Gastrocnemius medialis (tissue), 4 donors: ENCODE measurements around the gene RTP2. TPM values are rescaled to one million over a fixed set of nuclear protein-coding genes. Genes with fewer than 3 reads are reported as not detected.

Experiments used
- ATAC-seq, 2 donors: fragments of 150-250 bp; one replicate each; pipeline ENCODE4 v1.9.1; 2016
- DNase-seq, 2 donors: peaks; one replicate each; pipeline ENCODE4 v3.0.0-alpha.2; 2019
- H3K27ac ChIP-seq, 4 donors: fragments of 200-600 bp; sonication (generic); 1 replicate in 1 of 4; 2 replicates in 3 of 4; pipeline ENCODE4 v1.5.1; 2016 to 2018; ENCODE audit warnings: mild to moderate bottlenecking in 2 of 4, moderate library complexity in 1 of 4
- H3K27me3 ChIP-seq, 3 donors: fragments of 200-600 bp; sonication (generic) in 2 of 3; 1 replicate in 1 of 3; 2 replicates in 2 of 3; pipeline versions ENCODE4 v1.5.1 to v1.6.0; 2016 to 2019; ENCODE audit warnings: mild to moderate bottlenecking in 1 of 3, moderate library complexity in 1 of 3
- H3K36me3 ChIP-seq, 2 donors: fragments of 200-600 bp; sonication (generic) in 1 of 2; one replicate each; pipeline ENCODE4 v1.5.1; 2017 to 2018
- H3K4me1 ChIP-seq, 2 donors: fragments of 200-600 bp; sonication (generic) in 1 of 2; one replicate each; pipeline ENCODE4 v1.5.1; 2016 to 2017; ENCODE audit warnings: mild to moderate bottlenecking in 2 of 2
- H3K4me3 ChIP-seq, 4 donors: fragments of 200-600 bp; sonication (generic) in 3 of 4; 1 replicate in 1 of 4; 2 replicates in 3 of 4; pipeline ENCODE4 v1.5.1; 2016 to 2019; ENCODE audit warnings: mild to moderate bottlenecking in 2 of 4
- H3K9me3 ChIP-seq, 3 donors: fragments of 200-600 bp; sonication (generic) in 2 of 3; 1 replicate in 1 of 3; 2 replicates in 2 of 3; pipeline ENCODE4 v1.5.1; 2016 to 2019
- POLR2A ChIP-seq, 2 donors: fragments of 450-650 bp; IDR thresholded peaks; one replicate each; pipeline ENCODE4 v1.6.1; 2017; ENCODE audit warnings: antibody characterized with exemption in 2 of 2, mild to moderate bottlenecking in 2 of 2, moderate library complexity in 2 of 2
- in situ Hi-C, 4 donors: fragments of 200-750 bp; cut with MboI; loops; one replicate each; pipeline versions ENCODE4 v1.15.0 to v1.8.0; 2017; ENCODE audit warnings: low sequenced_read_pairs in 4 of 4
- intact Hi-C: fragments of 100-400 bp; cut with DNase I; formaldehyde crosslinking; loops from one replicate; pipeline ENCODE4 v1.15.1; 2023; ENCODE audit warnings: low total_unique reads
- total RNA-seq, 4 donors: library from RNA; depleted of rRNA; stranded (reverse); fragments of >200 nt; gene quantifications; one replicate each; pipeline versions ENCODE4 v1.1.0 to v1.2.3, GENCODE V29; 2016
- TF ChIP-seq, protein P1 (sequence below), 5 experiments: fragments of 450-650 bp in 3 of 5; fragments of 200-600 bp in 2 of 5; sonication (generic) in 2 of 5; IDR thresholded peaks in 4 of 5; conservative IDR thresholded peaks in 1 of 5; 1 replicate in 4 of 5; 2 replicates in 1 of 5; pipeline ENCODE4 v1.5.1; 2016 to 2019; ENCODE audit warnings: antibody characterized with exemption in 5 of 5, mild to moderate bottlenecking in 3 of 5, moderate library complexity in 3 of 5

The RTP2 gene
- total RNA-seq, 4 donors from 2014 or later: 1.9 to 3.1 (median 2.3) TPM; not detected in 1

DNA sequence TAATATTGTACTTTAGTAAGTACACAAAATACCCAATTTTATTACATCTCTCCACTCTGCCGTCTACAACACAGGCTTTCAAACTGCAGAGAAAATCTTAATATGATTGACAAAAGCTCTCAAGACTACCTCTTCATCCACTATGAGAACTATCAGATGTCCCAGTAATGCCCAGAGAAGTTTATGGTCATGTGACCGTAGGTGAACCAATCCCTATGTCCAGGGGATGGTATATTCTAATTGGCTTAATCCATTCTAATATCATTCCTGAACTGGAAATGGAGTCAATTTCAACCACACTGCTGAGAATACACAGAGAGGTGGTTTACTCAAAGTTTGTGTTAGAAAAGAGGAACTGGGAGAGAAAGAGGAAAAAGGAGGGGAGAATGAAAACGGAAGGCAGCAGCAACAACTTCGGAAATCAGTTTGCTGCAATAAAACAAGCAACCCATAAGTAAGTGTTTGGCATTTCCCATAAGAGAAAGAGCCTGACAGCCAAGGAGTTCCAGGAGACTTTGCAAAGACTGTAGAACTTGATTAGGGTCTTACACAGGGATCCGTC is 39.4 kb downstream of the RTP2 start:
- no peak for ATAC-seq
- in situ Hi-C loops: no loop called here
- no peak for DNase-seq
- no peak overlapping the region for H3K27ac ChIP-seq
- peaks cover 0 to 5% (median 0%) of the 10 kb centered on the region in 3 donors for H3K27me3 ChIP-seq
- no peak for TF ChIP-seq POLR2A (IDR thresholded peaks at IDR 0.05)
- TF ChIP-seq, protein P1, sequence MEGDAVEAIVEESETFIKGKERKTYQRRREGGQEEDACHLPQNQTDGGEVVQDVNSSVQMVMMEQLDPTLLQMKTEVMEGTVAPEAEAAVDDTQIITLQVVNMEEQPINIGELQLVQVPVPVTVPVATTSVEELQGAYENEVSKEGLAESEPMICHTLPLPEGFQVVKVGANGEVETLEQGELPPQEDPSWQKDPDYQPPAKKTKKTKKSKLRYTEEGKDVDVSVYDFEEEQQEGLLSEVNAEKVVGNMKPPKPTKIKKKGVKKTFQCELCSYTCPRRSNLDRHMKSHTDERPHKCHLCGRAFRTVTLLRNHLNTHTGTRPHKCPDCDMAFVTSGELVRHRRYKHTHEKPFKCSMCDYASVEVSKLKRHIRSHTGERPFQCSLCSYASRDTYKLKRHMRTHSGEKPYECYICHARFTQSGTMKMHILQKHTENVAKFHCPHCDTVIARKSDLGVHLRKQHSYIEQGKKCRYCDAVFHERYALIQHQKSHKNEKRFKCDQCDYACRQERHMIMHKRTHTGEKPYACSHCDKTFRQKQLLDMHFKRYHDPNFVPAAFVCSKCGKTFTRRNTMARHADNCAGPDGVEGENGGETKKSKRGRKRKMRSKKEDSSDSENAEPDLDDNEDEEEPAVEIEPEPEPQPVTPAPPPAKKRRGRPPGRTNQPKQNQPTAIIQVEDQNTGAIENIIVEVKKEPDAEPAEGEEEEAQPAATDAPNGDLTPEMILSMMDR (IDR thresholded peaks at IDR 0.05 in 4 of 5, conservative IDR thresholded peaks at IDR 0.05 in 1 of 5): no peak
- no peaks in the 10 kb centered on the region for H3K9me3 ChIP-seq
- H3K36me3 ChIP-seq: no peaks in the 10 kb centered on the region
- H3K4me1 ChIP-seq: no peaks in the 10 kb centered on the region
- intact Hi-C loops: no loop called here
- no peak overlapping the region for H3K4me3 ChIP-seq

DNA sequence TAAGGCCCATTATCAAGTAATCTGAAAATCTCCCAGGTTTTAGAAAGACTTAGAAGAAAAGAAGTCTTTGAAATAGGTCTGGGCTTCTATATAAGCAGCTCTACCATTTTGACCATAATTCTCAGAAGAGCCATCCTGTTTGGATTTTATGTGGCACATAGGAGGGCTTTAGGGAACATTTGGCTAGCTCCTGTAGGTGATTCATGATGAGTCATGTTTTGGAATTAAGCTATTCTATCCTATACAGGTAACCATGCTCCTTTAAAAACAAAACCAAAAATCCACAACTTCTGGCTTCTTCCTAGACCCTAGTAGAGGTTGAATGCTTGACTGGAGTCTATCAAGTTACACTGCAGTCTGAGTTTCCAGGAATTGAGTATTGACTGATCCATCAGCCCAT is 41.1 kb downstream of the RTP2 start:
- no peak for DNase-seq
- in situ Hi-C loops (no loop called here), intact Hi-C loops (no loop called here)
- Histone ChIP-seq H3K27ac (no peak overlapping the region), H3K9me3 (no peaks in the 10 kb centered on the region), H3K4me1 (no peaks in the 10 kb centered on the region), H3K27me3 (no peaks in the 10 kb centered on the region), H3K36me3 (no peaks in the 10 kb centered on the region), H3K4me3 (no peak overlapping the region)
- TF ChIP-seq POLR2A (IDR thresholded peaks at IDR 0.05): no peak
- TF ChIP-seq, protein P1 (IDR thresholded peaks at IDR 0.05 in 4 of 5, conservative IDR thresholded peaks at IDR 0.05 in 1 of 5): no peak
- ATAC-seq: no peak

DNA sequence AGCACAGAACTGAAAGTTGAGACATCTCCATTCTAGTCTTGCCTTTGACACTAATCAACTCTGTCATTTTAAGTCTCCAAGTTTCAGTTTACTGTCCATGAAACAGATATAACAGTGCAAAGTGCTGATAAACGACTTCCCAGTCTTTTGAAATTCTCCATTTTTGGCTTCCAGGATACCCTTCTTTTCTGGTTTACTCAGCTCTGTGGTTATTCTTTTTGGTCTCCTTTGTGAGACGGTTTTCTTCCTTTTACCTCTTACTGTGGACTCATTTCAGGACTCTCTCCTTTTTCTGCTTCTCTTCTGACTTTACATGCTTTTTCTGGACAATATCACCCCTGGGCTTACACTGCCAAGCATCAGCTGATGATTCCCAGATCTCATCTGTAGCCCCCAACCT is 51.1 kb downstream of the RTP2 start:
- Histone ChIP-seq H3K36me3 (no peaks in the 10 kb centered on the region), H3K27ac (no peak overlapping the region), H3K27me3 (peaks cover 0 to 6% (median 0%) of the 10 kb centered on the region in 3 donors), H3K4me1 (no peaks in the 10 kb centered on the region), H3K9me3 (no peaks in the 10 kb centered on the region), H3K4me3 (no peak overlapping the region)
- no peak for TF ChIP-seq POLR2A (IDR thresholded peaks at IDR 0.05)
- TF ChIP-seq, protein P1 (IDR thresholded peaks at IDR 0.05 in 4 of 5, conservative IDR thresholded peaks at IDR 0.05 in 1 of 5): no peak
- ATAC-seq (no peak), DNase-seq (no peak)
- in situ Hi-C loops: no loop called here
- intact Hi-C loops: no loop called here

Other genes with a start within 250 kb of the RTP2 start
- gene SST, start 32.2 kb downstream of the RTP2 start, total RNA-seq: not detected
- 100 to 1,000 TPM; 223 to 363 (median 292) TPM for gene BCL6, start 42.9 kb upstream of the RTP2 start, total RNA-seq